Nephron (organoid): ENCODE data around the gene SCARB1.

Source experiments
- H3K27ac Mint-ChIP-seq, 3 experiments: 2 replicates each; pipeline ENCODE4 v1.8.0; 2020; ENCODE audit warnings: mixed read lengths in 3 of 3, mild to moderate bottlenecking in 2 of 3, moderate library complexity in 1 of 3
- H3K27me3 Mint-ChIP-seq: 2 replicates; pipeline ENCODE4 v1.8.0; 2021; ENCODE audit warnings: low read depth, mild to moderate bottlenecking, moderate library complexity, mixed read lengths
- H3K36me3 Mint-ChIP-seq: 2 replicates; pipeline ENCODE4 v1.8.0; 2020; ENCODE audit warnings: low read depth, mixed read lengths
- H3K4me1 Mint-ChIP-seq: 2 replicates; pipeline ENCODE4 v1.8.0; 2020; ENCODE audit warnings: mixed read lengths
- H3K4me3 Mint-ChIP-seq, 3 experiments: 2 replicates each; pipeline ENCODE4 v1.8.0; 2020; ENCODE audit warnings: mild to moderate bottlenecking in 3 of 3, mixed read lengths in 3 of 3, moderate library complexity in 2 of 3
- H3K9me3 Mint-ChIP-seq: 2 replicates; pipeline ENCODE4 v1.8.0; 2020; ENCODE audit warnings: mixed read lengths
- TF ChIP-seq, protein P1 (sequence below), 3 experiments: fragments of 200-600 bp; sonication (generic); IDR thresholded peaks; one replicate each; pipeline ENCODE4 v1.5.0; 2021; ENCODE audit warnings: antibody characterized with exemption in 3 of 3; ENCODE audit not compliant: unreplicated experiment in 3 of 3

Gene SCARB1

DNA sequence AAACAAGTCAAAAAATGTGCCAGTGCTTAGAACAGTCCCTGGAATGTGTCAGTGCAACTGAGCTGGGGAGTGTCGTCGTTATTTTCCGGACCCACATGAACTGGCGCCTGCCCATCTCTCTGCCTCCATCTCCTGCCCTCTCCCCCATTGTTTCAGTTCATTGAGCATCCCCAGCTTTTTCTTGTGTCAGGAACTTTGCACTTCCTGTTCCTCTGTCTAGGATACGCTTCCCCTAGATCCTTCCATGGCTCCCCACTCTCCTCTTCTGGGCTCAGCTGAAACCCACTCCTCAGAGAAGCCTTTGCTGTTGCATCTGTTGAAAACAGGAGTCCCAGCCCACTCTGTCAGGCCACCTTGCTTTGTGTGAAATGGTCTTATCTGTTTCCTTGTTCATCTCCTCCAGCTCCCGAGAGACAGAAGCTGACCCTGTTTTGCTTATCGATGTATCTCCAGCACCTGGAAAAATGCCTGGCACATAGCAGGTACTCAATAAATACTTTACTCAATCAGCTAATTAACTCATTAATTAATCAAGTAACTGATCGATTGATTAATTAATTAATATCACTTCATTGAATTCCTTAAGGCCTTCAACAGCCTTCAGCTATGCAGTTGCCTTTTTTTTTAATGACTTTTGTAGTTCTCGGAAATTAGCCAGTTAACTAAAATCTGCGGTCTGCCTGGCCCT is 2.7 kb upstream of the SCARB1 start:
- H3K36me3 Mint-ChIP-seq: no peaks in the 10 kb centered on the region
- TF ChIP-seq, protein P1, sequence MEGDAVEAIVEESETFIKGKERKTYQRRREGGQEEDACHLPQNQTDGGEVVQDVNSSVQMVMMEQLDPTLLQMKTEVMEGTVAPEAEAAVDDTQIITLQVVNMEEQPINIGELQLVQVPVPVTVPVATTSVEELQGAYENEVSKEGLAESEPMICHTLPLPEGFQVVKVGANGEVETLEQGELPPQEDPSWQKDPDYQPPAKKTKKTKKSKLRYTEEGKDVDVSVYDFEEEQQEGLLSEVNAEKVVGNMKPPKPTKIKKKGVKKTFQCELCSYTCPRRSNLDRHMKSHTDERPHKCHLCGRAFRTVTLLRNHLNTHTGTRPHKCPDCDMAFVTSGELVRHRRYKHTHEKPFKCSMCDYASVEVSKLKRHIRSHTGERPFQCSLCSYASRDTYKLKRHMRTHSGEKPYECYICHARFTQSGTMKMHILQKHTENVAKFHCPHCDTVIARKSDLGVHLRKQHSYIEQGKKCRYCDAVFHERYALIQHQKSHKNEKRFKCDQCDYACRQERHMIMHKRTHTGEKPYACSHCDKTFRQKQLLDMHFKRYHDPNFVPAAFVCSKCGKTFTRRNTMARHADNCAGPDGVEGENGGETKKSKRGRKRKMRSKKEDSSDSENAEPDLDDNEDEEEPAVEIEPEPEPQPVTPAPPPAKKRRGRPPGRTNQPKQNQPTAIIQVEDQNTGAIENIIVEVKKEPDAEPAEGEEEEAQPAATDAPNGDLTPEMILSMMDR (IDR thresholded peaks at IDR 0.05; ENCODE audit: unreplicated experiment in 3 of 3): no peak
- H3K9me3 Mint-ChIP-seq: no peaks in the 10 kb centered on the region
- H3K4me1 Mint-ChIP-seq: peaks cover 21% of the 10 kb centered on the region
- no peak overlapping the region for H3K27ac Mint-ChIP-seq
- peaks cover 18% of the 10 kb centered on the region for H3K27me3 Mint-ChIP-seq
- peak overlapping the region; percentile 13 to 53 (median 31) for H3K4me3 Mint-ChIP-seq

DNA sequence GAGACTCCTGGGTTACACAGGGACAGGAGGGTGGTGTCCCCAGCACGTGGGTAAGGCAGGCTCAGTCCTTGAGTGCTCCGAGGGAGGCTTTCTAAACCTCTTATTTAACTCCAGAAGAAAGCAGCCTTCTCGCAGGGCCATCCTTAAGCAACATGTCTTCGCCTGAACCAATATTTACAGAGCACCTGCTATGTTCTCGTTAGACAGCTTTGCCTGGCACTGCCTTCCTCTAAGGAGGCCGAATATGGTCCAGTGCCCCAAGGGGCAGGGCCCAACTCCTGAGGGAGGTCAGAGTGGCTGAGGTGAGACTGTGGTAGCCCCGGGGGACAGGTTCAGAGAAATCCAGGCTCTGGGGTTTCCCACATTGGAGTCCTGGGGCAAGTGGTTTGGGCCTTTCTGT is 2.1 kb upstream of the SCARB1 start:
- Mint-ChIP-seq H3K27ac (no peak overlapping the region), H3K27me3 (peaks cover 14% of the 10 kb centered on the region), H3K4me1 (peaks cover 21% of the 10 kb centered on the region), H3K4me3 (no peak overlapping the region), H3K36me3 (no peaks in the 10 kb centered on the region), H3K9me3 (no peaks in the 10 kb centered on the region)
- TF ChIP-seq, protein P1 (IDR thresholded peaks at IDR 0.05; ENCODE audit: unreplicated experiment in 3 of 3): no peak

DNA sequence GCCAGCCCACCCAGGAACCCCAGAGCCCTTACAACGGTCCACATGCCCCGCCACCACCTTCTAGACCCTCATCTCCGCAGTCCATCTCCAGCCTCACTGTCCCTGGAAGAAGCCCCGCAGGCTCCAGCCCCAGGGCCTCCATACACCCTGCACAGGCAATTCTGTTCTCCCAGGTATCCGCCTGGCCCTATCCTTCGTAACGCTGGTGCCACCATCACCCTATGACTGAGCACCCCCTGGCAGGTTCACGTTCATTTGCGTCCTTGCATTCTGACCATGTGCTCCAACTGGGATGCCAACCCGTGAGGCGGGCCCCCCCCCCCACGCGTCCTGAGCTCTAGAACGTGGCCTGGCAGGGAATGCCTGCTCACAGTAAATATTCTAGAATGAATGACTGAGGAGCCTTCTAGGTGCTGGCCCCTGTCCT is 675 bp upstream of the SCARB1 start:
- H3K27me3 Mint-ChIP-seq: peaks cover 12% of the 10 kb centered on the region

DNA sequence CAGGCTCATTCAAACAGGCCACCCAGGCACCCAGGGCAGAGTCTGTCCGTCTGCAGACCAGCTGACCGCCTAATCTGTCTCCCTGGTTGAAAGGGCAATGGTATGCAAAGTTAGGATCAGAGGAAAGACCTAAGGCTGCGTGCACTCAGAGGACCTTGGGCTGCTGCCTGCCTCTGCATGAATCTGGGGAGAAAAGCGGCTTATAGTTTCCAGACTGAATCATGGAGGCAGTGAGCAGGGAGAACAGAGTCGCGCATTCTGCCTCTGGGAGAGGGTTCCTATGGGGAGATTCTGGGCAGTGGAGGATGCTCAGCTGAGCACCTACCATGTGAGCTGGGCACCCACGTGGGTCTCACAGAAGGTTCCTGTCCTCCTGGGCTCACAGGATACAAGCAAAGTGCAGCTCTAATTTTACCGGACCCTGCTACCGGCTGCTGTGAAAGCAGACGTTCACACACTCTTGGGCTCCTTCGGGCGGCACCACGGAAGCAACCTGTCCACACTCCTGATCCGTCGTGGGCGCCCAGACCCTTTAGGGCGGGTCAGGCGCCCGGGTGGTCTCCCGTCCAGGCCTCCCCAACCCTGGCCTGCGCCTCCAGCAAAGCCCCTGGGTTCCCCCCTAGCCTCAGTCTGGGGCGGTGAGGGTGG is 772 bp downstream of the SCARB1 start:
- TF ChIP-seq, protein P1 (IDR thresholded peaks at IDR 0.05; ENCODE audit: unreplicated experiment in 3 of 3): no peak
- Mint-ChIP-seq H3K9me3 (no peaks in the 10 kb centered on the region), H3K4me1 (peaks cover 21% of the 10 kb centered on the region), H3K27me3 (peaks cover 10% of the 10 kb centered on the region), H3K27ac (peak overlapping the region; percentile 17 to 77 (median 51)), H3K36me3 (no peaks in the 10 kb centered on the region), H3K4me3 (peak overlapping the region; percentile 84 to 89 (median 88))

More for the DNA sequence above, 675 bp upstream of the SCARB1 start:
- H3K4me1 Mint-ChIP-seq: peaks cover 21% of the 10 kb centered on the region
- TF ChIP-seq, protein P1 (IDR thresholded peaks at IDR 0.05; ENCODE audit: unreplicated experiment in 3 of 3): no peak
- no peaks in the 10 kb centered on the region for H3K9me3 Mint-ChIP-seq
- H3K36me3 Mint-ChIP-seq: no peaks in the 10 kb centered on the region
- peak overlapping the region; percentile 78 to 81 (median 79) for H3K4me3 Mint-ChIP-seq
- H3K27ac Mint-ChIP-seq: peak overlapping the region; percentile 87 to 97 (median 91)

DNA sequence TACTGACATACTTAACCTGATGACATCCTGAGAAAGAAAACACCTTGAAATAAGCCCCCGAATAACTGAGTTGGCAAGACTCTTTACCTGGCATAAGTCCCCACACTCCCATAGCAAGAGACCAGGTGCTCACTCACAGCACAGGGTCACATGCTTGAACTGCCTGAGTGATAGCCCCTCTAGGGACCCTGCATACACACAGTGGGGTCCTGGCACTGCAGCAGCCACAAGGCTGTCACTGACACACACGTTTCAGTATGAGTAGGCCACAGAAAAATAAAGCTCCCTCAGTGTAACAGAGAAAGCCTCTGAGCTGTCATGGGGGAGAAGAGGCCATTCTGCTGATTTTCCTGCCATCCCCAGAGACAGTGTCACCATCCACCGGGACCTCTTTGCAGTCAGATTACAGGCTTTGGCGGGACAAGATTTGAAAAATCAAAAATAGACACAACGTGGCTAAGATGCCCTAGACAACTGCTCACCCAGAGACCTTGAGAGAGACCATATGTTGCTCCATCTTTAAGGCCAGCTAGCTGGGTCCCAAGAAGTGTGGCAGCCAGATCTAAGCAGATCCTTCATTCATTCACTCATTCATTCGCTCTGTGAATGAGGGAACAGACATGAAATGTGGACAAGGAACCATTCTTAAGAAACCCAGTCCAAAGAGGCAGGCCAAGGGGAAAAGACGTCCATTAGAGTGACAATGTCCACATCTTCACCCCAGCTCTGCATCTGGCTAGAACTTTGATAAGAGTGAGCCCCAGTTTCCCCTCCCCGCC is 1.6 kb downstream of the SCARB1 start:
- H3K4me1 Mint-ChIP-seq: peaks cover 21% of the 10 kb centered on the region

More for the DNA sequence above, 1.6 kb downstream of the SCARB1 start:
- H3K4me3 Mint-ChIP-seq: peak overlapping the region; percentile 84 to 89 (median 88)
- TF ChIP-seq, protein P1 (IDR thresholded peaks at IDR 0.05; ENCODE audit: unreplicated experiment in 3 of 3): no peak
- peaks cover 10% of the 10 kb centered on the region for H3K27me3 Mint-ChIP-seq
- no peaks in the 10 kb centered on the region for H3K9me3 Mint-ChIP-seq
- peak overlapping the region in 2 of 3 experiments; percentile 51 to 70 for H3K27ac Mint-ChIP-seq
- no peaks in the 10 kb centered on the region for H3K36me3 Mint-ChIP-seq
